Endodermal cell (in vitro differentiated cells): ENCODE data around the gene SPACA5B. TPM values are rescaled to one million over a fixed set of nuclear protein-coding genes. Genes with fewer than 3 reads are reported as not detected.

Experiments
- total RNA-seq, 2 donors: library from RNA; stranded (reverse); fragmentation: NEBNext Ultra II Directional in 1 of 2; extraction: Animal tissue kit (Norgen Biotek cat#: 25700) in 1 of 2; gene quantifications; 2 replicates in 1 of 2; 3 replicates in 1 of 2; pipeline ENCODE4 v1.2.1, GENCODE V29; 2021

Gene SPACA5B
- total RNA-seq, 2 donors from 2014 or later, result not detected

Other genes with a start within 250 kb of the SPACA5B start
- 10 to 100 TPM in 1 of 2 donors, 1 to 10 TPM in 1; 5.8 to 10.5 TPM for gene ZNF182, start 126.6 kb upstream of the SPACA5B start, total RNA-seq
- gene SPACA5, start 123.6 kb upstream of the SPACA5B start, total RNA-seq, result not detected
- gene ZNF630, start 59.0 kb upstream of the SPACA5B start, total RNA-seq, result 1 to 10 TPM; 3.1 to 4.2 TPM
- not detected for gene SSX5, start 66.2 kb downstream of the SPACA5B start, total RNA-seq
- not detected for gene SSX1, start 124.8 kb downstream of the SPACA5B start, total RNA-seq
- not detected for gene SSX3, start 226.1 kb downstream of the SPACA5B start, total RNA-seq